AG08395 (cell line): ENCODE results near the gene CEP97.
A peak's percentile ranks its signal among the peaks of the same experiment; 100 is the strongest.
"Not testable (repeated sequence)": the region's sequence is repeated elsewhere in the genome, so short reads cannot be mapped to it uniquely, and the experiment has no call there.

Experiments used
- DNase-seq: peaks from one replicate; pipeline ENCODE4 v3.0.0; 2012; ENCODE audit warnings: mixed read lengths, low spot score

Gene CEP97, protein sequence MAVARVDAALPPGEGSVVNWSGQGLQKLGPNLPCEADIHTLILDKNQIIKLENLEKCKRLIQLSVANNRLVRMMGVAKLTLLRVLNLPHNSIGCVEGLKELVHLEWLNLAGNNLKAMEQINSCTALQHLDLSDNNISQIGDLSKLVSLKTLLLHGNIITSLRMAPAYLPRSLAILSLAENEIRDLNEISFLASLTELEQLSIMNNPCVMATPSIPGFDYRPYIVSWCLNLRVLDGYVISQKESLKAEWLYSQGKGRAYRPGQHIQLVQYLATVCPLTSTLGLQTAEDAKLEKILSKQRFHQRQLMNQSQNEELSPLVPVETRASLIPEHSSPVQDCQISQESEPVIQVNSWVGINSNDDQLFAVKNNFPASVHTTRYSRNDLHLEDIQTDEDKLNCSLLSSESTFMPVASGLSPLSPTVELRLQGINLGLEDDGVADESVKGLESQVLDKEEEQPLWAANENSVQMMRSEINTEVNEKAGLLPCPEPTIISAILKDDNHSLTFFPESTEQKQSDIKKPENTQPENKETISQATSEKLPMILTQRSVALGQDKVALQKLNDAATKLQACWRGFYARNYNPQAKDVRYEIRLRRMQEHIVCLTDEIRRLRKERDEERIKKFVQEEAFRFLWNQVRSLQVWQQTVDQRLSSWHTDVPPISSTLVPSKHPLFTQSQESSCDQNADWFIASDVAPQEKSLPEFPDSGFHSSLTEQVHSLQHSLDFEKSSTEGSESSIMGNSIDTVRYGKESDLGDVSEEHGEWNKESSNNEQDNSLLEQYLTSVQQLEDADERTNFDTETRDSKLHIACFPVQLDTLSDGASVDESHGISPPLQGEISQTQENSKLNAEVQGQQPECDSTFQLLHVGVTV

DNA sequence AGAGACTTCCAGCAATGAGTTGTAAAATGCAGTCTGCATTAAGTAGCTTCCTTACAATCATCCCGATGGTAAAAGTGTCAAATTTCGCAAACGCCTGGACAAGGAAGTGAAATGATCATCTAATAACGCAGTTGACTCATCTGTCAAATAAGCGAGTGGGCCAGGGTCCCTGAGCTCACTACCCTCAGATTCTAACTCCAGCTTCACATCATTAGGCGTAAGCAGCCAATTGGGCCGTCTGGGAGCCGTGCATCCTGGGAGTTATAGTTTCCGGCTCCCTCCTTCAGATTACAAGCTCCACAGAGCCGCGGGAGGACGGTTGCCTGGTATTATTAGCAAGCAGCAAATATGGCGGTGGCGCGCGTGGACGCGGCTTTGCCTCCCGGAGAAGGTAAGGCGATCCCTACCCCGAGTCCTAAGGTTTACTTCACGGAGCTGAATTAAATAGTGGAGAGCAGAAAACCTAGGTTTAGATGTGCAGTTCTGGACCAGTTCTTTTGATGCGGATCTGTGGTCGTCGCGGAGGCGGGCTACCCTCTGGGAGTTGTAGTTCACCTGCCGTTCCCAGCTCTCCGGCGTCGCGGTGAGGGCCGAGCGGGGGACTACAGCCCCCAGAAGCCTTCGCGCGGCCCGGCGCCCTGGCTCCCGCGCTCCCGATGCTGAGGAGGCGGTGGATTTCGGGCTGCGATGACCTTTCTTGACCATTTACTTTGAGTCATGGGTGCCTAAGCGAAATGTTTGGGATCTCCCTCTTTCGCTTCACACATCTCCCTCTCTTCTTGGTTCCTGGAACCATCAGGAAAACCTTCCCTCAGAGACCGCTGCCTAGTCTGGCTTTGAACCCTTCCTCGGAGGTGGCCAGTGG lies at the start of gene CEP97:
TSS of gene CEP97 (plus strand) at position 286 of the 865 bp plus-strand sequence. CDS start at position 349, 63 bp downstream.
- DNase-seq = peak; percentile 90

DNA sequence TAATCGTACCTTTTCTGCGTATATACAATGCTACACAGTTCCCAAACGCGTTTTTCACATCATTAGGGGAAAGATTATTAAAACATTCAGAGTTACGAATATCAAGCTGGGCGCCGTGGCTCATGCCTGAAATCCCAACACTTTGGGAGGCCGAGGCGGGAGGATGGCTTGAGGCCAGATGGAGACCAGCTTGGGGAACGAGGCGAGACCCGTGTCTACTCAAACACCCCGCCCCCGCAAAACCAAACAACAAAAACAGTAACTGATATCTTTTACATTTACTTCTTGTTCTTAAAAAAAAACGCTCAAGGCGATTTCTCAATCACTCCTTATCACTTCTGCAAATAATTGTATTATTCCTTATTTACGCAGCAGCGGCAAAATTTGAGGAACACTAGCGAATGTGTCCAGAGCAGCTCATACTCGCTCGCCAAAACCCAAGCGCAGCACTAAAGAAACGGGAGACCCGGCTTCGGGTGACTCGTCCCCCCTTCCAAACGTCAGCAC lies 48.7 kb upstream of the CEP97 start:
- no peak for DNase-seq

DNA sequence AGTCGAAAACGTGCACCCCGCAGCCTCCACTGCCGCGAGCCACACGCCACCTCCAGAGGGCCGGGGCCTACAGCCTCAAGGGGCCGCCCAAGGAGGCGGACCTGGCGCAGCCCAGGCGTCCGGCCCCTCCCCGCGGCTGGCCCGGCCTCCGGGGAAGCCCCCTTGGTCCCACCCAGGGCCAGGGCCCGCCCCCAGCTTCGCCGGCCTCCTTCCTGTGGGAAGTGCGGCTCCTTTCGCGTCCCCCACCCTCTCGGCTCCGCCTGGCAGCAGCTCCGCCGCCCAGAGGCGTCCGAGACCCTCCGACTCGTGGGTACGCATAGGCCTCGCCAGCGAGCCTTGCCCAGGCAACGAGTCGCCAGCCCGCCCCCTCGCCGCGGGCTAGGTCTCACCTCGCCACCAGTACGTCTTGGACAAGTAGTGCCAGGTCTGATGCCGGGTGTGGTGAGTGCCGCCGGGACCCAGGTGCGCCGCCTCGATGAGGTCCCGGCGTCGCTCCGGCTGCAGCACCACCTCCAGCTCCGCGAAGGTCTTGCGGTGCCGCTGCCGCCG lies 48.1 kb upstream of the CEP97 start:
- DNase-seq = peak; percentile 95

DNA sequence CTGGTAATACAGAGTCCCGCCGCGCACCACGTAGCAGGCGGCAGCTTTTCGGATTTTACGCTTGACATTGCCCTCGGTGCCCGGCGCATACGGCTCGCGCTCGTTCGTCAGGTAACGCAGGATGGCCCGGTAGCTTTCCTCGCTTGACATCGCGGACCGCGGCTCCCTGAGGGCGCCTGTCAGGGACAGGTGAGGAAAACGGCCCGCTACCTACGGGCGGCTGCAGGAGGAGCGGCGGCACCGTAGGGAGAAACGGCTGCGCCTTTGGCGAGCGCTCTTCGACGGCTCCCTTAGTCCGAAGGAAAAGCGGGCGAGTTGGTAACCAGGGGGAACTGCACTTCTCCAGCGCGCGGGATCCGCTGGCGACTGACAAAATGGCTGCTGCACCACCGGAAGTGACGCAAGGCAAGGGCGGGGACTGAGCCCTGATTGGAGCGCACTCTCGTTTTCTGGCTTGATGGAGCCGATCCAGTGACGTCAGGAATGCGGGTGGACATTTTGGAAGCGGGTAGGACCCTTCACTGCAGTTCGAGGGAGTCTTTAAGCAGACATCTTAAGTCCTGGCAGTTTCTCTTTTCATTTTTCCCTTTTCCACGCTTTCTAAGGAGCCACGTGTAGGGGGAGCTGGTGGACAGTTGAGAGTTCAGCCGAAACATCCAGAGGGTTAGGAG lies 47.5 kb upstream of the CEP97 start, which contains the start of gene ZBTB11:
TSS of gene ZBTB11 (minus strand) at position 368 of the 671 bp plus-strand sequence. CDS start at position 150, 218 bp downstream.
- DNase-seq = peak; percentile 98

DNA sequence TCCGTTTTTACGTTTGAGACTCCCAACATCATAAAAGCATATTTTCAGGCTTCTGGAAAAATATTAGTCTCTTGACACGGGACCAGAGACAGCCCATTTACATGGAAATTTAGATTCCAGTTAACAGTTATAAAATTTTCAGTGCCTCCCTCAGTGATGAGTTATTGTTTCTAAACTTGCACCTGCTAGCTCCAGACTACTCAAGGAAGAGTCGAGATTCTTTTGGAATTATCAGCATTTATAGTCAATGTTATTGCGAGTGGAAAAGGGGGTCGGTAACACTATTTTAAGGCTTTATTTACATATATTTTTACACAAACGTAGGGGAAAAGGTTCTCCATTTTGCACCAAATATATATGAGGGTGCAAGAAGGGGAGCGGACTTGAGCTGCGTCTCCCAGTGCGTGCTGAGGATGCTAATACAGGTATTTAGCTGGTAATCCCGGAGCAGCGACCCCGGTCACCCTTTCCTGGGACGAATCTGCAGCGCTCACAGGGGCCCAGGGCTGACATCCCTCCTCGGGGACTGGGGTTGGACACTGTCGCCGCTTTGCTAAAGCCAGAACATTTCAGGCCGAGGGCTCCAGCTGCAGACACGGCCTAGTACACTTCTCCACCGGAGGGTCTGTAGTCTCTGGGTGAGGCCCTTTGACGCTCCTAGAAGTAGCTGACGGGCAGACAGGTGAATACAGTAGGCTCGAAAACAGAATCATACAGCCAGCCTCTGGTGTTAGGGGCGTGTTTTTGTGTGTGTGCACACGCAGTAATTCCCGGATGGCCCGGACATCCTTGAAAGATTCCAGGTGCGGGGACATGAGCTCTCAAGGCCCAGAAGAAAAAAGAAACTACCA lies 46.8 kb upstream of the CEP97 start:
- no peak for DNase-seq

DNA sequence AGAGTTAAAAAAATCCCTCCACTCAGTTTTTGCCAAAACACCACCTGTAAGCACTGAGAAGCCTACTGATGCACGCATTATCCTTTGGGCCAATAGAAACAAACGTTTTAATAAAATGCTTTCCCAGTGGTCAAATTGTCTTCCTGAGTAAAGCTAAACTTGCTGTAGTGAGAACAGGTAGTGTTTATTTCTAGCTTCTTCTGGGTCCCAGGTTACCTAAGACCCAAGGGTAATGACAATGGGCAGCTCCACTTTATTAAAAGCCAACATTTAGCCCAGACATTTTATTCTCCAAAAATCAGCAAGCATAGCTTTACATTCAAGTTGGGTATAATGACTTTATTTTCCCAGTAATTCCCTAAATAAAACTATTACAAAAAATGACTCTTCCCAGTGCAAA lies 45.6 kb upstream of the CEP97 start:
- DNase-seq = not testable (repeated sequence)

DNA sequence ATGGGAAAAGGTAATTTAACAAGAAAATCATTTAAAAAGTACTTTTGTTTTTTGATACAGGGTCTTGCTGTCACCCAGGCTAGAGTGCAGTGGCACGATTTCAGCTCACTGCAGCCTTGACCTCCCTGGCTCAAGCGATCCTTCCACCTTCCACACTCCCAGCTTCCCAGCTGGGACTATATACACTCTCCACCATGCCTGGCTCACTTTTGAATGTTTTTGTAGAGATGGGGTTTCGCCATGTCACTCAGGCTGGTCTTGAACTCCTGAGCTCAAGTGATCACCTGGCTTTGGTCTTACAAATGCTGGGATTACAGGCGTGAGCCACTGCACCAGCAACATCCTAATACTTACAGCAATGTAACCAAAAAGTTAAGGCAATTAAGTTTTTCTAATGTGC lies 43.9 kb upstream of the CEP97 start:
- no peak for DNase-seq

DNA sequence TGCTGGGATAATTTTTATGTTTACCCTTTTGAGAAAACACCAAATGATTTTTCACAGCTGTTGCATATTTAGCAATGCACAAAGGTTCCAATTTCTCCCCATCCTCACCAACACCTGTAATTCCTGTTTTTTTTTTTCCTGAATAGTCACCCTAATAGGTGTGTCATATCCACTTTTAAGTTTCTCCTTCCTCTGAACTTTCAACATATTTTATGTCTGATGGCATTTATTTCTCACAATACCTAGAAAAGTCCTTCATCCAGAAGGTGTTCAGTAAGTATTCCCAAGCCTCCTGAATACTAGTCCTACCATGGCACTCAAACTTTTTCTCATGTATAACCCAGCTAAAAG lies 39.4 kb upstream of the CEP97 start:
- no peak for DNase-seq

DNA sequence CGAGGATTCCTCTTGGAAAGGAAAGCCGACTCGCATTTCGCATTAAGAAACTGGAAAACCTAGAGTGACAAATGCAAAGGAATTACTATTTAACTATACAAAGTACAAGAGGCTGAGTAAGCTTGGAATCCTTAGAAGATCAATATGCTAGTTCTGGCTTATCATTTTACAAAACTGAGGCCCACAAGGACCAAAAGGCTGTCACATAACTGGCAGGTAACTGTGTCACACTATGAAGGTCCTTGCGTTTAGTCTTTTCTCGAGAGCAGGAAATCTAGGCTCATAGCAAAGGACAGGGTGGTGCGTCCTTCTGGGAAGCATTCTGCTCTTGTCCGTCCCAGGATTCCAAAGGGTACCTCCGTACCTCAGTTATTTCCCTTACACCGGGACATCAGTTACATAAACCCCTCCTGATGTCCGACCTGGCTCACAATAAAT lies 38.5 kb upstream of the CEP97 start:
- DNase-seq = no peak

DNA sequence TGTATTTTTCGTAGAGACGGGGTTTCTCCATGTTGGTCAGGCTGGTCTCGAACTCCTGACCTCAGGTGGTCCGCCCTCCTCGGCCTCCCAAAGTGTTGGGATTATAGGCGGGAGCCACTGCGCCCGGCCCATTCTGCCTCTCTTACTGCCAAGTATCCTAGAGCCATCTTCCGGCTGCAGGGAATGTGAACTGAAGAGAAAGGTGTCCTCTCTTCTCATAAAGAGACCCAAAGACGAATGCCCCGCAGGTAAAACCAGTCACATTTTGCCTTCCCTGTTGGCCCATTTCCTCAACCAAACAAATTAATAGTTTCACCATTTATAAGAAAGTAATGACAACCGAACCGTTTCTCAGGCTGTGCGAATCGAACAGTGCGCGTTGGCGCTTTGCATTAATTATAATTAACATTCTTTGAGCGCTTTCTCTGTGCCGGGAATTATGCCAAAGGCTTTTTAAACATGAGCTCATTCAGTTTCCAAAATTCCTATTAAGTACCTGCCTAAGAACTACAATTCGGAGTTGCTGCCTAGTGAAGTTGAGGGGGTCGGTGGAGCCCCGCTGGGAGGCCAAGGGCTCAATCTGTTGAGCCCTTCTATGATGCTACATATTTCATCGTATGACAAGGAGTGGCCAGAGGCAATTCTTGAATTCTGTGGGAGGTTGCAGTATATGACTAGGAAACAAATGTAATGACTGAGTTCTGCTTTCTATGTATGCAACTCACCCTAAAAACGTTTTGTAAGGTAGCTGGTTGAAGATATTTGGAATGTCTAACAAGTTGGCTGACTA lies 37.1 kb upstream of the CEP97 start:
- DNase-seq = no peak

DNA sequence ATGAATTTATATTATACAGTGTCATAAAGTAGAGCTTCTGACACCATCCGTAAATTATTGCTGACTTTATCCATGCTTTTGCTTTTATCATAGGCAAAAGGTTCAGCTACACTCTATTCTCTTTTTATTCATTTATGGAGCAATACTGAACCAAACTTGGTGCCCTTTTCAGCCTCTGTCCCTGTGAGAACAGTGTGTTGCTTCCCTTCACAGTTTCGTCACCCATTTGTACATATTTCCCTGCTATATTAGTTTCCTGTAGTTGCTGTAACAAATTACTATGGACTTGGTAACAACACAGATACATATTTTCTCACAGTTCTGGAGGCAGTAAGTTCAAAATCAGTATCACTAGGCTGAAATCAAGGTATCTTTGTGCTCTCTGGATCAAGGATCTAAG lies 35.1 kb upstream of the CEP97 start:
- no peak for DNase-seq

DNA sequence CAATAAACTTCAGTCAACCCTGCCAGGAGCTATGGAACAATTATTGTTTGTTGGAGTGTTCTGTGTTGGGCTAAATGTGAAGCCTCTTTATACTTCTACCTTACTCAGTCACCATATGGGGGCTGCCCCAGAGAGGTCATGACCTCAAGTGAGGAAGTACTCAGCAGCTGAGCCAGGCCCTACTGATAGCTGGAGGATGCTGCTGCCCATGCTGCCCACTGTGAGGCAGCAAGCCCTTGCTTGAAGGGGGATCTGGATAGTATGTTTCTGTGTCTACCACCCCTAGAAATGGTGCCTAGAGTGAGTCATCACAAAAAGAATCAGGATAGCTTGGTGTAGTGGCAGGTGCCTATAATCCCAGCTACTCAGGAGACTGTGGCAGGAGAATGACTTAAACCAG lies 33.4 kb upstream of the CEP97 start:
- DNase-seq = no peak

DNA sequence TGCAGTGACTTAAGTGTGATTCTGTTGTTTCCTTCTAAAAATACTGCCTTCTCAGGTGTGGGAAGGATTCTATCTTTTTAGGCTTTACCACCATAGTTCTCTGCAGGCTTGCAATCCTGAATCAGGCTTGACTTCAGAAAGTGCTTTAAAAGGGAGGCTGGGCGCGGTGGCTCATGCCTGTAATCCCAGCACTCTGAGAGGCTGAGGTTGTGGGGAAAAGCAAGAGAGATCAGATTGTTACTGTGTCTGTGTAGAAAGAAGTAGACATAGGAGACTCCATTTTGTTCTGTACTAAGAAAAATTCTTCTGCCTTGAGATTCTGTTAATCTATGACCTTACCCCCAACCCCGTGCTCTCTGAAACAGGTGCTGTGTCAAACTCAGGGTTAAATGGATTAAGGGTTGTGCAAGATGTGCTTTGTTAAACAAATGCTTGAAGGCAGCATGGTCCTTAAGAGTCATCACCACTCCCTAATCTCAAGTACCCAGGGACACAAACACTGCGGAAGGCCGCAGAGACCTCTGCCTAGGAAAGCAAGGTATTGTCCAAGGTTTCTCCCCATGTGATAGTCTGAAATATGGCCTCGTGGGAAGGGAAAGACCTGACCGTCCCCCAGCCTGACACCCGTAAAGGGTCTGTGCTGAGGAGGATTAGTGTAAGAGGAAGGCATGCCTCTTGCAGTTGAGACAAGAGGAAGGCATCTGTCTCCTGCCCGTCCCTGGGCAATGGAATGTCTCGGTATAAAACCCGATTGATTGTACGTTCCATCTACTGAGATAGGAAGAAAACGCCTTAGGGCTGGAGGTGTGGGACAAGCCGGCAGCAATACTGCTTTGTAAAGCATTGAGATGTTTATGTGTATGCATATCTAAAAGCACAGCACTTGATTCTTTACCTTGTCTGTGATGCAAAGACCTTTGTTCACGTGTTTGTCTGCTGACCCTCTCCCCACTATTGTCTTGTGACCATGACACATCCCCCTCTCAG lies 32.4 kb upstream of the CEP97 start:
- DNase-seq = not testable (repeated sequence)

DNA sequence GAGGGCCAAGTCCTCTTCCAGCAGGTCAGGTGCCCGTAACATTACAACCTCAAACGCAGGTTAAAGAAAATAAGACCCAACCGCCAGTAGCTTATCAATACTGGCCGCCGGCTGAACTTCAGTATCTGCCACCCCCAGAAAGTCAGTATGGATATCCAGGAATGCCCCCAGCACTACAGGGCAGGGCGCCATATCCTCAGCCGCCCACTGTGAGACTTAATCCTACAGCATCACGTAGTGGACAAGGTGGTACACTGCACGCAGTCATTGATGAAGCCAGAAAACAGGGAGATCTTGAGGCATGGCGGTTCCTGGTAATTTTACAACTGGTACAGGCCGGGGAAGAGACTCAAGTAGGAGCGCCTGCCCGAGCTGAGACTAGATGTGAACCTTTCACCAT lies 30.9 kb upstream of the CEP97 start:
- peak; percentile 21 for DNase-seq

DNA sequence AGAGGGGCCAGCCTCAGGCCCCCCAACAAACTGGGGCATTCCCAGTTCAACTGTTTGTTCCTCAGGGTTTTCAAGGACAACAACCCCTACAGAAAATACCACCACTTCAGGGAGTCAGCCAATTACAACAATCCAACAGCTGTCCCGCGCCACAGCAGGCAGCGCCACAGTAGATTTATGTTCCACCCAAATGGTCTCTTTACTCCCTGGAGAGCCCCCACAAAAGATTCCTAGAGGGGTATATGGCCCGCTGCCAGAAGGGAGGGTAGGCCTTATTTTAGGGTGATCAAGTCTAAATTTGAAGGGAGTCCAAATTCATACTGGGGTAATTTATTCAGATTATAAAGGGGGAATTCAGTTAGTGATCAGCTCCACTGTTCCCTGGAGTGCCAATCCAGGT lies 29.6 kb upstream of the CEP97 start:
- DNase-seq = not testable (repeated sequence)

DNA sequence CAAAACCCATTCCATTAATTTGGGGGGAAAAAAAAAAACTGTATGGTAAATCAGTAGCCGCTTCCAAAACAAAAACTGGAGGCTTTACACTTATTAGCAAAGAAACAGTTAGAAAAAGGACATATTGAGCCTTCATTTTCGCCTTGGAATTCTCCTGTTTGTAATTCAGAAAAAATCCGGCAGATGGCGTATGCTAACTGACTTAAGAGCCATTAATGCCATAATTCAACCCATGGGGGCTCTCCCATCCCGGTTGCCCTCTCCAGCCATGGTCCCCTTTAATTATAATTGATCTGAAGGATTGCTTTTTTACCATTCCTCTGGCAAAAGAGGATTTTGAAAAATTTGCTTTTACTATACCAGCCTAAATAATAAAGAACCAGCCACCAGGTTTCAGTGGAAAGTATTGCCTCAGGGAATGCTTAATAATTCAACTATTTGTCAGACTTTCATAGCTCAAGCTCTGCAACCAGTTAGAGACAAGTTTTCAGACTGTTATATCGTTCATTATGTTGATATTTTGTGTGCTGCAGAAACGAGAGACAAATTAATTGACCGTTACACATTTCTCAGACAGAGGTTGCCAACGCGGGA lies 28.5 kb upstream of the CEP97 start:
- DNase-seq = peak; percentile 11
